ENCODE data around the gene OSBPL5. TPM values are rescaled to one million over a fixed set of nuclear protein-coding genes. Genes with fewer than 3 reads are reported as not detected.

OSBPL5 gene
- total and polyA plus RNA-seq, 2 donors, result 28.2 to 42.3 TPM

- peaks cover 2 to 10% of the 10 kb centered on the region in 2 donors for H3K9me3 ChIP-seq (ENCODE audit: control insufficient read depth in 2 of 2, insufficient read depth in 1 of 2, low read length in 1 of 2)
- no peak overlapping the region for H3K4me3 ChIP-seq (ENCODE audit: low read length in 2 of 2)
- no peak overlapping the region for H3K27ac ChIP-seq (ENCODE audit: low read depth in 1 of 2, low read length in 1 of 2)
- H3K36me3 ChIP-seq (ENCODE audit: control insufficient read depth in 2 of 2, insufficient read depth in 2 of 2, low read length in 1 of 2), result peaks cover 76 to 88% of the 10 kb centered on the region in 2 donors
- no peaks in the 10 kb centered on the region for H3K27me3 ChIP-seq (ENCODE audit: control insufficient read depth in 2 of 2, insufficient read depth in 1 of 2, low read length in 1 of 2)
- peaks cover 0 to 14% of the 10 kb centered on the region in 2 donors for H3K4me1 ChIP-seq (ENCODE audit: control insufficient read depth in 2 of 2, insufficient read depth in 2 of 2, low read length in 2 of 2)
- DNase-seq (ENCODE audit: low read depth in 6 of 9, low spot score in 9 of 9), result no peak
- WGBS, result 93% methylated on average over 4 of the region's 4 CpGs
Observed at GRCh38 chr11:3149852-3150188, 15.3 kb downstream of the OSBPL5 start.

- Histone ChIP-seq H3K9me3 (ENCODE audit: control insufficient read depth in 2 of 2, insufficient read depth in 1 of 2, low read length in 1 of 2) (peaks cover 4 to 10% of the 10 kb centered on the region in 2 donors), H3K27me3 (ENCODE audit: control insufficient read depth in 2 of 2, insufficient read depth in 1 of 2, low read length in 1 of 2) (no peaks in the 10 kb centered on the region), H3K27ac (ENCODE audit: low read depth in 1 of 2, low read length in 1 of 2) (no peak overlapping the region), H3K36me3 (ENCODE audit: control insufficient read depth in 2 of 2, insufficient read depth in 2 of 2, low read length in 1 of 2) (peaks cover 80 to 90% of the 10 kb centered on the region in 2 donors), H3K4me1 (ENCODE audit: control insufficient read depth in 2 of 2, insufficient read depth in 2 of 2, low read length in 2 of 2) (peaks cover 0 to 14% of the 10 kb centered on the region in 2 donors), H3K4me3 (ENCODE audit: low read length in 2 of 2) (no peak overlapping the region)
- 96% methylated on average over 24 of the region's 24 CpGs for WGBS
- DNase-seq (ENCODE audit: low read depth in 6 of 9, low spot score in 9 of 9), result no peak
Observed at GRCh38 chr11:3148990-3149851, 15.9 kb downstream of the OSBPL5 start.

GRCh38 chr11:3148255-3148989, 16.7 kb downstream of the OSBPL5 start:
- WGBS, result 93% methylated on average over 19 of the region's 19 CpGs
- DNase-seq (ENCODE audit: low read depth in 6 of 9, low spot score in 9 of 9), result no peak
- no peaks in the 10 kb centered on the region for H3K27me3 ChIP-seq (ENCODE audit: control insufficient read depth in 2 of 2, insufficient read depth in 1 of 2, low read length in 1 of 2)
- peaks cover 0 to 6% of the 10 kb centered on the region in 2 donors for H3K4me1 ChIP-seq (ENCODE audit: control insufficient read depth in 2 of 2, insufficient read depth in 2 of 2, low read length in 2 of 2)
- no peak overlapping the region for H3K4me3 ChIP-seq (ENCODE audit: low read length in 2 of 2)
- H3K9me3 ChIP-seq (ENCODE audit: control insufficient read depth in 2 of 2, insufficient read depth in 1 of 2, low read length in 1 of 2), result peaks cover 5 to 18% of the 10 kb centered on the region in 2 donors
- no peak overlapping the region for H3K27ac ChIP-seq (ENCODE audit: low read depth in 1 of 2, low read length in 1 of 2)
- H3K36me3 ChIP-seq (ENCODE audit: control insufficient read depth in 2 of 2, insufficient read depth in 2 of 2, low read length in 1 of 2), result peaks cover 87 to 90% of the 10 kb centered on the region in 2 donors

GRCh38 chr11:3147626-3148025, 17.5 kb downstream of the OSBPL5 start:
- H3K27ac ChIP-seq (ENCODE audit: low read depth in 1 of 2, low read length in 1 of 2), result no peak overlapping the region
- peaks cover 0 to 6% of the 10 kb centered on the region in 2 donors for H3K4me1 ChIP-seq (ENCODE audit: control insufficient read depth in 2 of 2, insufficient read depth in 2 of 2, low read length in 2 of 2)
- no peak overlapping the region for H3K4me3 ChIP-seq (ENCODE audit: low read length in 2 of 2)
- H3K36me3 ChIP-seq (ENCODE audit: control insufficient read depth in 2 of 2, insufficient read depth in 2 of 2, low read length in 1 of 2), result peaks cover 86 to 89% of the 10 kb centered on the region in 2 donors
- no peak for DNase-seq (ENCODE audit: low read depth in 6 of 9, low spot score in 9 of 9)
- H3K9me3 ChIP-seq (ENCODE audit: control insufficient read depth in 2 of 2, insufficient read depth in 1 of 2, low read length in 1 of 2), result peaks cover 8 to 23% of the 10 kb centered on the region in 2 donors
- 98% methylated on average over 21 of the region's 21 CpGs for WGBS
- no peaks in the 10 kb centered on the region for H3K27me3 ChIP-seq (ENCODE audit: control insufficient read depth in 2 of 2, insufficient read depth in 1 of 2, low read length in 1 of 2)

GRCh38 chr11:3147257-3147619, 17.9 kb downstream of the OSBPL5 start:
- Histone ChIP-seq H3K36me3 (ENCODE audit: control insufficient read depth in 2 of 2, insufficient read depth in 2 of 2, low read length in 1 of 2) (peaks cover 86 to 89% of the 10 kb centered on the region in 2 donors), H3K27ac (ENCODE audit: low read depth in 1 of 2, low read length in 1 of 2) (no peak overlapping the region), H3K4me1 (ENCODE audit: control insufficient read depth in 2 of 2, insufficient read depth in 2 of 2, low read length in 2 of 2) (peaks cover 0 to 6% of the 10 kb centered on the region in 2 donors), H3K9me3 (ENCODE audit: control insufficient read depth in 2 of 2, insufficient read depth in 1 of 2, low read length in 1 of 2) (peaks cover 8 to 23% of the 10 kb centered on the region in 2 donors), H3K27me3 (ENCODE audit: control insufficient read depth in 2 of 2, insufficient read depth in 1 of 2, low read length in 1 of 2) (no peaks in the 10 kb centered on the region), H3K4me3 (ENCODE audit: low read length in 2 of 2) (no peak overlapping the region)
- no peak for DNase-seq (ENCODE audit: low read depth in 6 of 9, low spot score in 9 of 9)
- WGBS, result 95% methylated on average over 17 of the region's 17 CpGs

GRCh38 chr11:3146612-3147256, 18.4 kb downstream of the OSBPL5 start:
- Histone ChIP-seq H3K27me3 (ENCODE audit: control insufficient read depth in 2 of 2, insufficient read depth in 1 of 2, low read length in 1 of 2) (no peaks in the 10 kb centered on the region), H3K27ac (ENCODE audit: low read depth in 1 of 2, low read length in 1 of 2) (no peak overlapping the region), H3K36me3 (ENCODE audit: control insufficient read depth in 2 of 2, insufficient read depth in 2 of 2, low read length in 1 of 2) (peaks cover 84% of the 10 kb centered on the region in 2 donors), H3K4me1 (ENCODE audit: control insufficient read depth in 2 of 2, insufficient read depth in 2 of 2, low read length in 2 of 2) (peaks cover 0 to 6% of the 10 kb centered on the region in 2 donors), H3K9me3 (ENCODE audit: control insufficient read depth in 2 of 2, insufficient read depth in 1 of 2, low read length in 1 of 2) (peaks cover 8 to 23% of the 10 kb centered on the region in 2 donors), H3K4me3 (ENCODE audit: low read length in 2 of 2) (no peak overlapping the region)
- DNase-seq (ENCODE audit: low read depth in 6 of 9, low spot score in 9 of 9), result no peak
- 96% methylated on average over 22 of the region's 22 CpGs for WGBS

- Histone ChIP-seq H3K27me3 (ENCODE audit: control insufficient read depth in 2 of 2, insufficient read depth in 1 of 2, low read length in 1 of 2) (no peaks in the 10 kb centered on the region), H3K4me1 (ENCODE audit: control insufficient read depth in 2 of 2, insufficient read depth in 2 of 2, low read length in 2 of 2) (peaks cover 0 to 11% of the 10 kb centered on the region in 2 donors), H3K36me3 (ENCODE audit: control insufficient read depth in 2 of 2, insufficient read depth in 2 of 2, low read length in 1 of 2) (peaks cover 72 to 80% of the 10 kb centered on the region in 2 donors), H3K9me3 (ENCODE audit: control insufficient read depth in 2 of 2, insufficient read depth in 1 of 2, low read length in 1 of 2) (peaks cover 8 to 23% of the 10 kb centered on the region in 2 donors), H3K4me3 (ENCODE audit: low read length in 2 of 2) (no peak overlapping the region), H3K27ac (ENCODE audit: low read depth in 1 of 2, low read length in 1 of 2) (no peak overlapping the region)
- WGBS, result 43% methylated on average over 6 of the region's 6 CpGs
- no peak for DNase-seq (ENCODE audit: low read depth in 6 of 9, low spot score in 9 of 9)
Observed at GRCh38 chr11:3145206-3145520, 19.9 kb downstream of the OSBPL5 start.

GRCh38 chr11:3144296-3145205, 20.6 kb downstream of the OSBPL5 start:
- Histone ChIP-seq H3K36me3 (ENCODE audit: control insufficient read depth in 2 of 2, insufficient read depth in 2 of 2, low read length in 1 of 2) (peaks cover 69 to 77% of the 10 kb centered on the region in 2 donors), H3K27me3 (ENCODE audit: control insufficient read depth in 2 of 2, insufficient read depth in 1 of 2, low read length in 1 of 2) (no peaks in the 10 kb centered on the region), H3K4me3 (ENCODE audit: low read length in 2 of 2) (no peak overlapping the region), H3K9me3 (ENCODE audit: control insufficient read depth in 2 of 2, insufficient read depth in 1 of 2, low read length in 1 of 2) (peaks cover 8 to 23% of the 10 kb centered on the region in 2 donors), H3K4me1 (ENCODE audit: control insufficient read depth in 2 of 2, insufficient read depth in 2 of 2, low read length in 2 of 2) (peaks cover 0 to 16% of the 10 kb centered on the region in 2 donors), H3K27ac (ENCODE audit: low read depth in 1 of 2, low read length in 1 of 2) (no peak overlapping the region)
- 80% methylated on average over 32 of the region's 32 CpGs for WGBS
- DNase-seq (ENCODE audit: low read depth in 6 of 9, low spot score in 9 of 9), result no peak
